ENCODE results near the gene DEK.
"Not testable (repeated sequence)": the region's sequence is repeated elsewhere in the genome, so short reads cannot be mapped to it uniquely, and the experiment has no call there.

Gene DEK

GRCh38 chr6:18231856-18232255 is 32.5 kb downstream of the DEK start:
- not testable (repeated sequence) for H3K9ac ChIP-seq (ENCODE audit: low read length); H3K27me3 ChIP-seq (ENCODE audit: control insufficient read depth in 1 of 2, insufficient read depth in 2 of 2, low read length in 2 of 2); H3K9me3 ChIP-seq (ENCODE audit: low read length); H3K4me1 ChIP-seq (ENCODE audit: insufficient read depth, low read length); H3K4me3 ChIP-seq (ENCODE audit: low read depth in 1 of 2, low read length in 2 of 2); H3K27ac ChIP-seq (ENCODE audit: low read depth, low read length); H3K36me3 ChIP-seq (ENCODE audit: insufficient read depth, low read length)

GRCh38 chr6:18228590-18228989 is 35.7 kb downstream of the DEK start:
- not testable (repeated sequence) for H3K36me3 ChIP-seq (ENCODE audit: insufficient read depth, low read length); H3K4me1 ChIP-seq (ENCODE audit: insufficient read depth, low read length); H3K27ac ChIP-seq (ENCODE audit: low read depth, low read length); H3K9ac ChIP-seq (ENCODE audit: low read length); H3K4me3 ChIP-seq (ENCODE audit: low read depth in 1 of 2, low read length in 2 of 2); H3K9me3 ChIP-seq (ENCODE audit: low read length); H3K27me3 ChIP-seq (ENCODE audit: control insufficient read depth in 1 of 2, insufficient read depth in 2 of 2, low read length in 2 of 2)

- not testable (repeated sequence) for H3K27ac ChIP-seq (ENCODE audit: low read depth, low read length); H3K4me1 ChIP-seq (ENCODE audit: insufficient read depth, low read length); H3K9ac ChIP-seq (ENCODE audit: low read length); H3K36me3 ChIP-seq (ENCODE audit: insufficient read depth, low read length); H3K4me3 ChIP-seq (ENCODE audit: low read depth in 1 of 2, low read length in 2 of 2); H3K9me3 ChIP-seq (ENCODE audit: low read length); H3K27me3 ChIP-seq (ENCODE audit: control insufficient read depth in 1 of 2, insufficient read depth in 2 of 2, low read length in 2 of 2)
Measured at GRCh38 chr6:18227166-18227565, 37.2 kb downstream of the DEK start.

GRCh38 chr6:18226451-18227105 is 37.8 kb downstream of the DEK start:
- H3K4me1 ChIP-seq (ENCODE audit: insufficient read depth, low read length); H3K9me3 ChIP-seq (ENCODE audit: low read length); H3K27me3 ChIP-seq (ENCODE audit: control insufficient read depth in 1 of 2, insufficient read depth in 2 of 2, low read length in 2 of 2); H3K27ac ChIP-seq (ENCODE audit: low read depth, low read length); H3K4me3 ChIP-seq (ENCODE audit: low read depth in 1 of 2, low read length in 2 of 2); H3K9ac ChIP-seq (ENCODE audit: low read length): not testable (repeated sequence)
- H3K36me3 ChIP-seq (ENCODE audit: insufficient read depth, low read length), result peaks cover 13% of the 10 kb centered on the region

GRCh38 chr6:18221288-18221615 is 43.1 kb downstream of the DEK start:
- no peaks in the 10 kb centered on the region for H3K27me3 ChIP-seq (ENCODE audit: control insufficient read depth in 1 of 2, insufficient read depth in 2 of 2, low read length in 2 of 2)
- no peaks in the 10 kb centered on the region for H3K9me3 ChIP-seq (ENCODE audit: low read length)
- no peak overlapping the region for H3K27ac ChIP-seq (ENCODE audit: low read depth, low read length)
- no peak overlapping the region for H3K4me3 ChIP-seq (ENCODE audit: low read depth in 1 of 2, low read length in 2 of 2)
- no peaks in the 10 kb centered on the region for H3K4me1 ChIP-seq (ENCODE audit: insufficient read depth, low read length)
- H3K36me3 ChIP-seq (ENCODE audit: insufficient read depth, low read length), result peaks cover 24% of the 10 kb centered on the region
- H3K9ac ChIP-seq (ENCODE audit: low read length), result no peak overlapping the region

- Histone ChIP-seq H3K9me3 (ENCODE audit: low read length) (no peaks in the 10 kb centered on the region), H3K27ac (ENCODE audit: low read depth, low read length) (no peak overlapping the region), H3K4me3 (ENCODE audit: low read depth in 1 of 2, low read length in 2 of 2) (no peak overlapping the region)
Measured at GRCh38 chr6:18219591-18219990, 44.7 kb downstream of the DEK start.

GRCh38 chr6:18218233-18218632 is 46.1 kb downstream of the DEK start:
- no peaks in the 10 kb centered on the region for H3K4me1 ChIP-seq (ENCODE audit: insufficient read depth, low read length)
- H3K36me3 ChIP-seq (ENCODE audit: insufficient read depth, low read length), result peaks cover 27% of the 10 kb centered on the region
- no peak overlapping the region for H3K4me3 ChIP-seq (ENCODE audit: low read depth in 1 of 2, low read length in 2 of 2)

More at GRCh38 chr6:18219591-18219990, 44.7 kb downstream of the DEK start:
- Histone ChIP-seq H3K36me3 (ENCODE audit: insufficient read depth, low read length) (peaks cover 21% of the 10 kb centered on the region), H3K27me3 (ENCODE audit: control insufficient read depth in 1 of 2, insufficient read depth in 2 of 2, low read length in 2 of 2) (no peaks in the 10 kb centered on the region), H3K9ac (ENCODE audit: low read length) (no peak overlapping the region), H3K4me1 (ENCODE audit: insufficient read depth, low read length) (no peaks in the 10 kb centered on the region)

GRCh38 chr6:18216411-18216810 is 47.9 kb downstream of the DEK start:
- H3K4me1 ChIP-seq (ENCODE audit: insufficient read depth, low read length), result no peaks in the 10 kb centered on the region
- no peak overlapping the region for H3K27ac ChIP-seq (ENCODE audit: low read depth, low read length)
- no peak overlapping the region for H3K4me3 ChIP-seq (ENCODE audit: low read depth in 1 of 2, low read length in 2 of 2)
- H3K9ac ChIP-seq (ENCODE audit: low read length), result no peak overlapping the region
- peaks cover 17% of the 10 kb centered on the region for H3K36me3 ChIP-seq (ENCODE audit: insufficient read depth, low read length)
- H3K27me3 ChIP-seq (ENCODE audit: control insufficient read depth in 1 of 2, insufficient read depth in 2 of 2, low read length in 2 of 2), result no peaks in the 10 kb centered on the region
- H3K9me3 ChIP-seq (ENCODE audit: low read length), result no peaks in the 10 kb centered on the region

More at GRCh38 chr6:18218233-18218632, 46.1 kb downstream of the DEK start:
- Histone ChIP-seq H3K27me3 (ENCODE audit: control insufficient read depth in 1 of 2, insufficient read depth in 2 of 2, low read length in 2 of 2) (no peaks in the 10 kb centered on the region), H3K27ac (ENCODE audit: low read depth, low read length) (no peak overlapping the region), H3K9me3 (ENCODE audit: low read length) (no peaks in the 10 kb centered on the region), H3K9ac (ENCODE audit: low read length) (no peak overlapping the region)

- H3K36me3 ChIP-seq (ENCODE audit: insufficient read depth, low read length), result peaks cover 17% of the 10 kb centered on the region
- H3K4me3 ChIP-seq (ENCODE audit: low read depth in 1 of 2, low read length in 2 of 2), result no peak overlapping the region
- H3K27ac ChIP-seq (ENCODE audit: low read depth, low read length), result no peak overlapping the region
- H3K27me3 ChIP-seq (ENCODE audit: control insufficient read depth in 1 of 2, insufficient read depth in 2 of 2, low read length in 2 of 2), result no peaks in the 10 kb centered on the region
- no peak overlapping the region for H3K9ac ChIP-seq (ENCODE audit: low read length)
- no peaks in the 10 kb centered on the region for H3K4me1 ChIP-seq (ENCODE audit: insufficient read depth, low read length)
- no peaks in the 10 kb centered on the region for H3K9me3 ChIP-seq (ENCODE audit: low read length)
Measured at GRCh38 chr6:18215436-18215835, 48.9 kb downstream of the DEK start.

- Histone ChIP-seq H3K4me3 (ENCODE audit: low read depth in 1 of 2, low read length in 2 of 2) (no peak overlapping the region), H3K27ac (ENCODE audit: low read depth, low read length) (no peak overlapping the region), H3K9ac (ENCODE audit: low read length) (no peak overlapping the region), H3K4me1 (ENCODE audit: insufficient read depth, low read length) (peaks cover 8% of the 10 kb centered on the region), H3K36me3 (ENCODE audit: insufficient read depth, low read length) (peaks cover 17% of the 10 kb centered on the region), H3K9me3 (ENCODE audit: low read length) (no peaks in the 10 kb centered on the region), H3K27me3 (ENCODE audit: control insufficient read depth in 1 of 2, insufficient read depth in 2 of 2, low read length in 2 of 2) (no peaks in the 10 kb centered on the region)
Measured at GRCh38 chr6:18214003-18214402, 50.3 kb downstream of the DEK start.

GRCh38 chr6:18213439-18213838 is 50.9 kb downstream of the DEK start:
- no peak overlapping the region for H3K27ac ChIP-seq (ENCODE audit: low read depth, low read length)
- no peak overlapping the region for H3K9ac ChIP-seq (ENCODE audit: low read length)
- peaks cover 8% of the 10 kb centered on the region for H3K4me1 ChIP-seq (ENCODE audit: insufficient read depth, low read length)
- H3K27me3 ChIP-seq (ENCODE audit: control insufficient read depth in 1 of 2, insufficient read depth in 2 of 2, low read length in 2 of 2), result no peaks in the 10 kb centered on the region
- no peak overlapping the region for H3K4me3 ChIP-seq (ENCODE audit: low read depth in 1 of 2, low read length in 2 of 2)
- no peaks in the 10 kb centered on the region for H3K9me3 ChIP-seq (ENCODE audit: low read length)
- H3K36me3 ChIP-seq (ENCODE audit: insufficient read depth, low read length), result peaks cover 17% of the 10 kb centered on the region

GRCh38 chr6:18212231-18212630 is 52.1 kb downstream of the DEK start:
- no peak overlapping the region for H3K27ac ChIP-seq (ENCODE audit: low read depth, low read length)
- H3K27me3 ChIP-seq (ENCODE audit: control insufficient read depth in 1 of 2, insufficient read depth in 2 of 2, low read length in 2 of 2), result no peaks in the 10 kb centered on the region
- peaks cover 15% of the 10 kb centered on the region for H3K4me1 ChIP-seq (ENCODE audit: insufficient read depth, low read length)
- H3K9me3 ChIP-seq (ENCODE audit: low read length), result no peaks in the 10 kb centered on the region
- H3K36me3 ChIP-seq (ENCODE audit: insufficient read depth, low read length), result peaks cover 11% of the 10 kb centered on the region
- no peak overlapping the region for H3K4me3 ChIP-seq (ENCODE audit: low read depth in 1 of 2, low read length in 2 of 2)
- no peak overlapping the region for H3K9ac ChIP-seq (ENCODE audit: low read length)

Measured in muscle layer of colon (tissue), 2 donors.